Measurements from ENCODE around the gene SHOX.
A peak's percentile ranks its signal among the peaks of the same experiment; 100 is the strongest.
"Not testable (repeated sequence)": the region's sequence is repeated elsewhere in the genome, so short reads cannot be mapped to it uniquely, and the experiment has no call there.

The SHOX gene

GRCh38 chrX:638482-639131 is 8.0 kb downstream of the SHOX start:
- peak in 1 of 2 donors; percentile 7 for DNase-seq

GRCh38 chrX:639151-639550 is 8.6 kb downstream of the SHOX start:
- peak in 1 of 2 donors; percentile 4 for DNase-seq

- no peak for DNase-seq
Observed at GRCh38 chrX:640641-641040, 10.1 kb downstream of the SHOX start.

- DNase-seq, result no peak
Observed at GRCh38 chrX:641671-642435, 11.3 kb downstream of the SHOX start.

GRCh38 chrX:642436-643240 is 12.0 kb downstream of the SHOX start:
- no peak for DNase-seq

GRCh38 chrX:643241-643595 is 12.6 kb downstream of the SHOX start:
- no peak for DNase-seq

GRCh38 chrX:643911-644303 is 13.3 kb downstream of the SHOX start:
- no peak for DNase-seq

GRCh38 chrX:644304-645281 is 14.0 kb downstream of the SHOX start:
- no peak for DNase-seq

GRCh38 chrX:646228-646495 is 15.6 kb downstream of the SHOX start:
- no peak for DNase-seq

GRCh38 chrX:646796-647195 is 16.2 kb downstream of the SHOX start:
- DNase-seq, result no peak

GRCh38 chrX:649166-649565 is 18.6 kb downstream of the SHOX start:
- no peak for DNase-seq

GRCh38 chrX:650324-650723 is 19.7 kb downstream of the SHOX start:
- DNase-seq, result no peak

- no peak for DNase-seq
Observed at GRCh38 chrX:650811-651210, 20.2 kb downstream of the SHOX start.

- DNase-seq, result not testable (repeated sequence)
Observed at GRCh38 chrX:651922-652321, 21.3 kb downstream of the SHOX start.

- DNase-seq, result no peak
Observed at GRCh38 chrX:652341-652741, 21.8 kb downstream of the SHOX start.

- no peak for DNase-seq
Observed at GRCh38 chrX:653306-653705, 22.7 kb downstream of the SHOX start.

- DNase-seq, result no peak
Observed at GRCh38 chrX:661154-661553, 30.6 kb downstream of the SHOX start.

- DNase-seq, result no peak
Observed at GRCh38 chrX:662126-662525, 31.5 kb downstream of the SHOX start.

GRCh38 chrX:663841-664240 is 33.2 kb downstream of the SHOX start:
- no peak for DNase-seq

- DNase-seq, result no peak
Observed at GRCh38 chrX:666762-667720, 36.5 kb downstream of the SHOX start.

- DNase-seq, result no peak
Observed at GRCh38 chrX:670645-671044, 40.1 kb downstream of the SHOX start.

GRCh38 chrX:672931-673330 is 42.3 kb downstream of the SHOX start:
- DNase-seq, result no peak

Measured in stimulated activated CD4-positive, alpha-beta T cell treated with anti-CD3 and anti-CD28 coated beads, Interleukin-2, amount 100 ng/mL, for 24 hours (primary cell).